TTC549 (cell line): ENCODE results near the gene CENPB.

Experiments used
- FAIRE-seq: peaks from 2 replicates; lab custom pipeline; 2012; peaks lifted over from hg19 to GRCh38; lab: Jason Lieb, UNC

The CENPB gene

DNA sequence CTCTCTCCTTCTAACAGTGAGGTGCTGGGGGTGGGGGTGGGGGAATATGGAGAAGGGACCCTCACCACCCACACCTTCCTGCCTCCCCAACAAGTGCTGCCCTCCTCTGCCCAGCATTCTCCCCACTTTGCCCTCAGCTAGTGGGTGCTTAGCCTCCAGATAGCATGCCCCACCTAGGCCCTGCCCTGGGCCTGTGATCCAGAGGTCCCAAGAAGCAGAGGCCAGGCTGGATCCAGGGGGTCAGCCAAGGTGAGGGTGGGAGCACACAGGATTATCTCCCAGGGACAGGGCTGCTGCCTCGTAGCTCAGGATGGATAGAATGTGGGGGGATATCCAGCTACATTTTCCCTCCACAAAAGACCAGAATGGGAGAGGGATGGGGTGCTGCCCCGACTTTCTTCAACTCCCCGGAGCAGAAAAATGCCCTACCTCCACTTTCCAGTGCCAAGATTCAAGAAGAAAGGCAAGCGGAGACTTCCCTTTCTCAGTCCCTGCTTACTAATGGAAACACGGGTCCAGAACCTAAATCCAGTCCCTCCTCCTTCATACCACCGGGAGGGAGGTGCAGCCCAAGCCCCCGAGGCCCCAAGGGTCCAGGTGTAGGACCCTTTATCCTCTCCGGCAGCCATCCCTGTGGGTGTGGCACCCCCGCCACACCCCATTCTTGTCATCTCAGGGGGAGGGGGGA lies 20.0 kb downstream of the CENPB start:
- FAIRE-seq = no peak

DNA sequence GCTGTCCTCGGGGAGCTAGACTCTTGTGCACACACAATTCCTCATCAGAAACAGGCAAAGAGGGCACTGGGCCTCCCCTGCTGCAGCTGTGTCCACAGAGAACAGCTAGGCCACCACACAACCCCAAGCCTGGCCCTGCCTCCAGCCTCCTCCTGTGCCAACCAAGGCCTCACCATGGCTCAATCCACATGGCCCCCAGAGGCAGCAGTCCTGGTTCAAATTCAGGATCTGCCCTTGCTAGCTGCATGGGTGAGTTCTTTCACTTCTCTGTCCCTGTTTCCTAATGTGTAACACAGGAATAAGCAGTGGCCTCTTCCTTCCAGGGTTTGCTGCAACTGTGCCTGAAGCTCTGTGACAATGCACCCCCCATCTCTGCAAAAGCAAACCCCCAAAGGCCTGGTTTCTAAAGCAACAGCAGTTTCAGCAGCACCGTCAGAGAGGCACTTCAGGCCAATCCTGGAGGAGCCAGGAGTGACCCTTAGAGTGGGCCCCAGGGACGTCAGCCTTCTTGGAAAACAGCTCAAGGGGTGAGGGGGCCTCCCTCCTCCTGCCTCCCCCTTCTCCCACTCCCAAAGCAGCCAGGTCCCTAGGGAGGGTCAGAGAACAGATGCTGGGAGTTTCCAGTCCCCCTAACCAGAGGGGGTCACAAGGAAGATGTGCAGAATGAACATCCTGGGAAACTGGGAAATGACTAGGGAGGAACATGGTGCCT lies 21.2 kb downstream of the CENPB start:
- no peak for FAIRE-seq

DNA sequence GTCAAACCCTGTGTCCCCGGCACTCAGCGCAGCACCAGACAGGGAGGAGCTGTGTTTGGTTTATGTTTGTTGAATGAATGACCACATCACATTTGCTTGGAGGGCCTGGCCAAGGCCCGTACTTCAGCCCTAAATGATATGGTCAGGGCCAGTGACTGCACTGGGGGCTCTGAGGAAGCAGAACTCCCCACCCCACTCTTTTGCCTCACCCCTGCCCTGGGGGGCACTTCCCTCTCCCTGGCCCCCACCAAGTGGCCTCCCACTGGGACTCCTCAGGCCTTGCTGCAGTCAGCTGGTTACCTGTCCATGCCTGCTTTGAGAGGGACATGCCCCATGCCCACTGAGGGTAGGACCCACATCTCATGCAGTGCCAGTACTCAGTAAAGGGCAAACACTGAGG lies 21.9 kb downstream of the CENPB start:
- no peak for FAIRE-seq

DNA sequence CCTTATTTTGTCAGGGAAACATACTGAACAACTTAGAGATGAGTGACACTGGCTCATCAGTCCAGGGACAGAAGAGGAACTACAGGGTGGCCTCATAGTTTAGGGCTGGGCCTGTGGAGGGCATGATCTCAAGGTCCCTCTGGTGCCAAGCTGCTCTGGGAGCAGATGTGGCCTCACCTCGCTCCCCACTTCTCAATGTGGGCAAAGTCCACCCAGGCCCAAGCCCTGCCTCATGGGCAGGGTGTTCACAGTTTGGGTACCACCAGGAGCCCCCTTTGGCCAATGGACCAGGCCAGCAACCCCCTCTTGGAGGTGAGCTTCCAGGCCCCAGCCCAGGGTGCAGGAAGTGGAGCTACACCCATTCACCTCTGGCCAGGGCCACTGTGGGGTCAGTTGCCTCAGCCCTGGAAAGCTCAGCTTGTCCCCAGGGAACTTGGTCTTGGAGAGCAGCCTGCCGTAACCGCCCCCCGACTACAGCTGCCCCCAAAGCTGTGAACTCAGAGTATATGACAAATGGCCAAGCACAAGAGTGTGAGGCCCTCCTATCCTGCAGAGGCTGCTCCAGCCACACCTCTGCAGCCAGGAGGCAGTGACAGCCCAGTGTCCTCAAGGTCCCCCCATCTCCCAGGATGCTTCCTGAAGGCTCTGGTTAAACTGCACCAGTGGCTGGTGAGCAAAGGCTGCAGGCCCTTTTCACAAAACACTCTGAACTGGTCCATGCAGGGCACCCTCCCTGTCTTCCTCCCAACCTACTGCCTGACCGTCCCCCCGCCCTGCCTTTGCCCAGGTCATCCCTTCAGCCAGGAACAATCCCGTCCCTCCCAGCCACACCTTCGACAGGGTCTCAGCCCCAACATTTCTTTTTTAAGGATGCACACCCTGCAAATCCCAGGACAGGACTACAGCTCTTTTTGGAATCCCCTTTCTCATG lies 22.6 kb downstream of the CENPB start:
- no peak for FAIRE-seq

DNA sequence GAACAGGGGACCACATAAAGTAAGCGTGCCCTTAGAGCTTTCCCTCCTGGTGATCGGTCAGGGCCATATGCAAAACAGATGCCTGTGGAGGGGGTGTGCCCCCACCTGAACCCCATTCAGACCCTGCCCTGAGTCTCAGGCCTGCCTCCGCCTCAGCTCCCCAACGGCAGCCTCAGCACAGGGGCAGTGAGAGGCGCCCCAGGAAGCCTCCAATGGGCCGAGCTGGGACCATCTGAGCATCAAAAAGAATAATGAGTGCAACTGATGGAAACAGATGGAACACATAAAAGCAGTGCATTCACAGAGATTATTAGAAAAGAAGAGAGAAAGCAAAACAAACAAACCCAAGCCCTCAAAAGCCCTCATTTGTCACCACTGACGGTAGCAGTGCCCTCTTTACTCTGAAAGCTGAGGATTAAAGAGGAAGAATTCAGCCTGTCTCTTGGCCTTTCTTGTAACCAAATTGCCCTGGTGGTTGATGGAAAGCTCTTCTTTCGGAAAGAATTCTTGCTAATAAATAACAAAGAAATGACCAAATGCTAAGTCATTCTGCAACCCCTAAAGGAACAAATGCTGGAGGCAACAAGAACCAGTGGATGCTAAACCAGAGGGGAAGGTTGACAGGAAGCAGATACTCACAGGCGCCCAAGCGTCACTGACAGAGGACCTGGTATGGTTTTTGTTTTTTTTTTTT lies 25.7 kb downstream of the CENPB start:
- FAIRE-seq = no peak

DNA sequence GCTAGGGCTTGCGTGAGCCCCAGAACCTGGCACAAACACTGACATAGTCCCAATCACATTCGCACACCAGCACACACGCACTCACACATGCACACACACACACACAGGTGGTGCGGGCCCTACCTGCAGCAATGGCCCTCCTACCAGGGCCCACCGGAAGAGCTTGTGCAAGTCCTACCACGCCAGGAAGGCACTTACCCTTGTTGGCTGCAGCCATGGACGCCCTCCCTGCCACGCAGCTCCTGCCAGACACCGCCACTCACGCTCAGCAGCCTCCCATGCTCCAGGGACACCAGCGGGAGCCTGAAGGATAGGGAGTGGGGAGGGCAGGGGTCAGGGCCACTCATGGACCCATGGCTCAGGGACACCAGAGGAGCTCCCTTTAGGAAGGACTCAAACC lies 26.7 kb downstream of the CENPB start:
- no peak for FAIRE-seq

DNA sequence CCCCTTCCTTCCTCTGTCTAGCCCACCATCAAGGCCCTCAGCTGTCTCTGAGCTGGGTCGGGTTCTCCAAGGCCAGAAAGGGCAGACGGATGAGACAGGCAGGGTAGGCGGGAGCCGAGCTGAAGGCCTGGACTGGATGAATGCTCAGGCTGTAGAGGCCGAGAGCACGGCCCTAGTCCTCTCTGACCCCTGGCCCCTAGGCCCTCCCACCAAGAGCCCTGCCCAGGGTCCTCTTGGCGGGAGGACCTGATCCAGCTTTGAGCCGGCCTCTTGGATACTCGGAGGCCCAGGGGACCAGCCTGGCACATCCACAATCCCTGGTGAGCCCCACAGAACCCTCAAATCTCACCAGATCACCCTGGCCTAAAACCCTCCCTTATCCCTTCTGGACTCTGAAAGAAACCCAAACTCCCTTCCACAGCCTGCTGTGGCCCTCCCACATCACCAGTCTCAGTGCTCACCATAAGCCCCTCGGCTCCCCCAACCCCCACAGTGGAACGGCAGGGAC lies 27.2 kb downstream of the CENPB start:
- FAIRE-seq = no peak

DNA sequence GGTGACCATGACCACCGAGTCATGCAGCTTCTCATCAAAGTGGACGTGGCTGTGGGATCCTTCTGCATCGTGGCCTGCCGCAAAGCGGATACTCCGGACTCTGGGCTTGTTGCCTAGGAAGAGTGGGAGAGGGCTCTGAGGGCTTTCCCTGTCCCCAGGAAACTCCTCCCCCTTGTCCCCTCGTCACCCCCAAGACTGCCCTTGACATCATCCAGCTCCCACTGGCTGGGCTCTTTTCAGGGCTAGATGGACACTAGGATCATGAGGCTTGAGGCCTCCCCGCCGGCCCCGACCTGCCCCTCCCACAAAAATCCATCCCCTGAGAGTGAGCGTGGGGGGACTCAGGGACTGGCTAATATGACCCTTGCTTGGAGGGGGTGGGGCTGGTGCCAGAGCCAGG lies 28.0 kb downstream of the CENPB start:
- no peak for FAIRE-seq

DNA sequence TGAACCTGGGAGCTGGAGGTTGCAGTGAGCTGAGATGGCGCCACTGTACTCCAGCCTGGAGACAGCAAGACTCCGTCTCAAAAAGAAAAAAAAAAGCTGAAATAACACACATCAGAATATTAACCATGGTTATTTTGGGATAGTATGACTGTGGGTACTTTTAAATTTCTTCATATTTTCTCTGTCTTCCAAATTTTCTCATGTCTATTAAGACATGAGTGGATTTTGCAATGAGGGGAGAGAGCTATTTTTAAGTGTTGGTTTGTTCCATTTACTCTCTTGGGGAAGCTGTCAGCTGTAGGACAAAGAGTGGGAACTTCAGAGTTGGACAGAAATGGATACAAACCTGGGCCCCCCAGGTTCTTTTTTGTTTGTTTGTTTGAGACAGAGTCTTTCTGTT lies 29.3 kb downstream of the CENPB start:
- no peak for FAIRE-seq

DNA sequence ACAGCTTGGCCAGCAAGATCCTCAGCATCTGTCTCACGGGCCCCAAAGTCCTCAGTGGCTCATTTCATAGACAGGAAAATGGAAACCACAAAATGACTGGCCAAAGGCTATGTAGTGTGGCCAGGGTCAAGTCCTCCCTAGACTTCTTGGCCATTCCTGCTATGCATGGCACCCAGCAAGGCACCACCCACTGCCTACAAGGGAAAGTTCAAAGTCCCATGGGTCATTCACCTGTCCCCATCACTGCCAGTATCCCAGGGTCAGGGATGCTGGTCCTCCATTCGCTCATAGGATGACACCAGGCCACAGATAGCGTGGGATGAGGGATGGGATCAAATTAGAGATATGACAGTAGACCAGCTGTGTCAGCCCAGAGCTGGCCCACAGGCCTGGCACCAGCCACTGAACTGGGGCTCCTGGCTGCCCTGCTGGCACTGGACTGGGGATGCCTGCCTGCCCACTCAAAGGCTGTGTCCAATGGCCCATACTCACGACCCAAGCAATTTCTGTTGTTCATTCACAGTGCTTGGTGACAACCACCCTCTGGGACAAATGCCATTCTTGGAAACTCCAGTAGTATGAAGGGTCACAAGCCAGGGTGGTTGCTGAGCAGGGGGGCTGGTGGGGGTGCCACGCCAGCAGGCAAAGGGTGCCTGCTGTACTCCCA lies 30.6 kb downstream of the CENPB start:
- FAIRE-seq = no peak

DNA sequence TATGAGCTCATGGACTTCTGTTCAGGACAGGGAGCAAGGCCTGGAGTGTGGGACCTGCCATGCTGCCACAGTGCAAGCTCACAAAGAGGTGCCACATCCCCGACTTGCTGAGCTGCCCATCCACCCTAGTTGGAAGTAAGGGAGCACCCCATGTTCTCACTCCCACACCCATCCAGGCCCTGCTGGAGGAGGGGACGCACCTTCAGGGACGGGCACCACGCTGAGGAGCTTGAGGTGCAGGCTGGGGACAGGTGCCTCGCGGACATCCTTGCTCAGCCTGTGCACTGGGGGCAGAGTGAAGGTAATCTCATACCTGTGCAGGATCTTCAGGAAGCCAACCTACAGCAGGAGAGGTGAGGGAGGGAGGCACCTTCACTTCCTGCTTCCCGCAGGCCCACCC lies 31.3 kb downstream of the CENPB start:
- FAIRE-seq = no peak

DNA sequence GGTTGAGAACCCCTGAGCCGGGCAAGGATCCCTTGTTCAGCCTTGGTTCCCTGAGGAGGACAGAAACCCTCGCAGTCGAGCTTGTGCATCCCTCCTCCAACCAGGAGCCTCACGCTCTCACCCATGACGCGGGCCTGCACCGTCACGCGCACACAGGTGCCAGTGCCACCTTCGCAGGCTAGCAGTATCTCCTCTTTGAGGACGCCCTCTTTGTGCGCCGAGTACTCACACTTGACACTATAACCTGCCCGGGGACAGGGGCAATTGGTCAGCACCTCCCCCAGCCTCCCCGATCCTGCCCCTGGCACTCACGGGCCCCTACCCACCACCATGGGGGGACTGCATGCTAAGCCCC lies 32.3 kb downstream of the CENPB start:
- FAIRE-seq = no peak

DNA sequence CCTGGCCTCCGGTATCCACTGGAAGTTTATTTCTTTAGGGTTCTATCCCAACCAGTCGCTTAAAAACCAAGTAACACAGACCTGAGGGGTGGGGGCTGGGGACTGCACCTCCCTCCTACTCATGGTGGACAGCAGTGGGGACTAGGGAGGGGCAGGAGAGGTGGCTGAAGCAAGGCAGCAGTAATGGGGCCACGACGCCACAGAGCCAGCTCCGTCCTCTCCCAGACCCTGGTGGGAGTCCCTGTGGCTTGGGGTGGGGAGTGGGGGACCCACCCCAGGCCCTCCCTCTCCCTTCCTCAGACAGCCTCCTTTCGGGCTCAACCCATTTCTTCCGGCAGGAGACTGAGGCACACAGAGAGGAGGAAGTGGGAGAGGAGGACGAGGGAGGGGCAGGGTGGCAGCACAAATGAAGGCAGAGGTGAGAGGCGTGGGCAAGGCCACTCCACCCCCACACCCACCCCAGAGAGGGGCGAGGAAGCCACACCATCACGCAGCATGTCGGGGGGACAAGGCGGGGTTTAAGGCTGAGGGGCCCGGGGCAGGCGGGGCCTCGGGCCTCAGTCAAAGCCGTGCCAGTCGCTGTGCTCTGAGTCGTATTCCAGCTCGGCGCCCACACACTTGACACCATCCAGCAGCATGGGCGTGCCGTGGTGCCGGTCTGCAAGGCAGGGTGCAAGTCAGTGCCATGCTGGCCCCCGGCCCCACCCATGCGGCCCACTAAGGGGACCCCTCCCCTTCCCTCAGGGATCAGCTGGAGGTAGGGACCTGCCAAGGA lies 32.9 kb downstream of the CENPB start:
- FAIRE-seq = no peak

DNA sequence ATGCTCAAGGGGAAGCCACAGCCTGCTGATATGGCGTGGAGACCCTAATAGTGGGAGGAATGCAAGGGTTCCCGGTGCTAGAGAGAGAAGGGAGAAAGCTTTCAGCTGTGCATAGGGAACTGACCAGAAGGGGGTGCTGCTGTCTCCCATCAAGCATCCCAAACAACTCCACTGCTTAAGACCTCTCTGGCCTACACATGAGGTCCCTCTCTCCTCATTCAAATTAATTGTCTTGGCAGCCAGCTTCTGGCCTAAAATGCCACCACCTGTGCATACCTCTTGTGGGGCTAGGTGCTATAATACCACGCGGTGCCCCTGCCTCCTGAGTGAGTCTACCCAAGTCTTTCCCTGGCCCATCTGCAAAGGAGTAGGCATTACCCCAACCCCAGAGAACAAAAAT lies 33.4 kb downstream of the CENPB start:
- FAIRE-seq = no peak

DNA sequence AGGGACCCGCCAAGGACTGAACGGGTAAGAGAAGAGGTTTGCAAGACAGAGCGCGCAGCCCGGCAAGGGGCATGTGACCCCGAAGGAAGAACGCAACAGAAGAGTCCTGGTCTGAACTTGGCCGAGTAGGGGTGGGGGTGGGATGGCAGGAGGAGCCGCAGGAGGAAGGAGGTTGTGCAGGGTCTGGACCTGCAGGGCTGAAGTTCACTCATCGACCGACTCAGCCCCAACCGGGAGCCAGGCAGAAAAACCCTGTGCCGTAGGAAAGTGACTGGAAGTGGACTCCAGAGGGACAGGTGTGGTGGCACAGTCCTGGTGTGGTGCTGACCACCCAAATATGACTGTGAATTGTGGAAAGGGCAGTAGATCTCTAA lies 34.2 kb downstream of the CENPB start:
- no peak for FAIRE-seq

DNA sequence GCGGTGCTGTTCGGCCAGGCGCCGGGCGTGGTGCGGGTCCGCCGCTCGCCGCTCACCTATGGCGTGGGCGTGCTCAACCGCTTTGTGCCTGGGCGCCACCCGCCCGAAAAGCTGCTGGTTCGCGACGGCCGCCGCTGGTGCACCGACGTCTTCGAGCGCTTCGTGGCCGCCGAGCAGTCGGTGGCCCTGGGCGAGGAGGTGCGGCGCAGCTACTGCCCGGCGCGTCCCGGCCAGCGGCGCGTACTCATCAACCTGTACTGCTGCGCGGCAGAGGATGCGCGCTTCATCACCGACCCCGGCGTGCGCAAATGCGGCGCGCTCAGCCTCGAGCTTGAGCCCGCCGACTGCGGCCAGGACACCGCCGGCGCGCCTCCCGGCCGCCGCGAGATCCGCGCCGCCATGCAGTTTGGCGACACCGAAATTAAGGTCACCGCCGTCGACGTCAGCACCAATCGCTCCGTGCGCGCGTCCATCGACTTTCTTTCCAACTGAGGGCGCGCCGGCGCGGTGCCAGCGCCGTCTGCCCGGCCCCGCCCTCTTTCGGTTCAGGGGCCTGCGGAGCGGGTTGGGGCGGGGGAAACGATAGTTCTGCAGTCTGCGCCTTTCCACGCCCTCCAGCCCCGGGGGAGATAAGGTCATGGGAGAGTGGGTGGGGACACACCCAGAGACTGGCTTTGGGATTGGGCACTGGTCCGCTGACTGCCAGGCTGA lies 34.7 kb downstream of the CENPB start:
- FAIRE-seq = no peak

DNA sequence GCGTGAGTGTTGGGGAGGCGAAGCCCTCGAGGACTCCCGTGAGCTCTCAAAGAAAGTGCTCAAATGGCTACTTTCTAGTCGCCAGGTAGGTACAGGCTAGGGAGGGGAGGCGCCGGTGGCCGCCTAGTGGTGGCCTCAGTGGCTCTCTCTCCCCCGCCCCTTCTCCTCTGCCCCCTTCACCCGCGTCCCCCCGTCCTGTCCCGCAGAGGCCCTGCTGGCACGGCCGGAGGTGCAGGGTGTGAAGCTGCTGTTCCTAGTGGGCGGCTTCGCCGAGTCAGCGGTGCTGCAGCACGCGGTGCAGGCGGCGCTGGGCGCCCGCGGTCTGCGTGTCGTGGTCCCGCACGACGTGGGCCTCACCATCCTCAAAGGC lies 35.2 kb downstream of the CENPB start:
- FAIRE-seq = no peak

DNA sequence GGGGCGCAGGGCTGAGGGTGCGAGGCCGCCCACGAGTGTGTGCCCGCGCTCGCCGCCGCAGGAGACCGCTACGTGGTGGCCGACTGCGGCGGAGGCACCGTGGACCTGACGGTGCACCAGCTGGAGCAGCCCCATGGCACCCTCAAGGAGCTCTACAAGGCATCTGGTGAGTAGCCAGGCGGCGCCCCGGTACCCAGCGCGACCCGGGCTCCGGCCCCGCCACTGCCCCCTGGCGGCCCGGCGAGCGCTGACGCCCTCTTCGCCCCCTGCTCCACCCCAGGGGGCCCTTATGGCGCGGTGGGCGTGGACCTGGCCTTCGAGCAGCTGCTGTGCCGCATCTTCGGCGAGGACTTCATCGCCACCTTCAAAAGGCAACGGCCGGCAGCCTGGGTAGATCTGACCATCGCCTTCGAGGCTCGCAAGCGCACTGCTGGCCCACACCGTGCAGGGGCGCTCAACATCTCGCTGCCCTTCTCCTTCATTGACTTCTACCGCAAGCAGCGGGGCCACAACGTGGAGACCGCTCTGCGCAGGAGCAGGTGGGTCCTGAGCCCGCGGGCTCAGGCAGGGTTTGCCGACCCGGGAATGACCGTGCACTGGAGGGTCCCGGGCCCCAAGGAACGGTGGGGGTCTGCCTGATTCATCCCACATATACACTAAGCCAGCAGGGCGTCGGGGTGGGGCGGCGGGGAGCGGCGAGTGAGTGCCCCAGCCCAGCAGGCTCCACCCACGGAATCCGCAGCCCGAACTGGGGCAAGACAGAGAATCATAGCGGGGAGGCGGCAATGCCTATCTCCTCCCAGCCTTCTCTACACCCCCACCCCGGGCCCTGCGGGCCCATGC lies 36.6 kb downstream of the CENPB start:
- no peak for FAIRE-seq

DNA sequence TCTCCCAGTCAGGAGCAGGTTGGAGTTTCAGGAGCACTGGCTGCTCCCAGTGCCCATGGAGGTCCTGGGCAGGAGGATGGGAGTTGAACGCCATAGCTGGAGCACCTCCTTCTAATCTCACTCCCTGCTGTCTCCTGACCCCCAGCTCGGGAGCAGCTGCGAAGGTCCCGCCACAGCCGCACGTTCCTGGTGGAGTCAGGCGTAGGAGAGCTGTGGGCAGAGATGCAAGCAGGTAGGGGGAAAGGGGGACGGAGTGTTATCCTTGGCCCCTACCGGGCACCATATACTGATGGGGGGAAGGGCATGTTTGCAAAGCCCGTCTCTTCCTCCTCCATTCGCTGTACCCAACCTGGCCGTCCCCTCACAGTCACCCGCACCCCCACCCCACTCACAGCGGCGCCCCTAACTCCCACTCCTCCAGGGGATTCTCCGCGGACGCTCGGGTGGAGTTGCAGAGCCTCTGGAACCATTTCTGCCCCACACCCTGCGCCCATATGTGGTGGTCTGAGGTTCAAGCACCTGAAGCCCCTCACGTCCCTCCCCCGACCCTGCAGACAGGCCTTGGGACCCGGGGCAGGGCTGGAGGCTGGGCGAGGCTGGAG lies 37.4 kb downstream of the CENPB start:
- no peak for FAIRE-seq
